Body of pancreas (tissue), 4 donors: ENCODE results near the gene HEXIM2.

Source experiments
- CTCF ChIP-seq, 7 experiments: fragments of 450-650 bp in 4 of 7; fragments of 200-600 bp in 3 of 7; sonication (generic) in 3 of 7; IDR thresholded peaks; one replicate each; pipeline ENCODE4 v1.5.1; 2016 to 2019; ENCODE audit warnings: antibody characterized with exemption in 7 of 7
- POLR2A ChIP-seq, 3 donors: fragments of 450-650 bp; IDR thresholded peaks; one replicate each; pipeline ENCODE4 v1.6.1; 2016; ENCODE audit warnings: antibody characterized with exemption in 3 of 3, mild to moderate bottlenecking in 2 of 3

- TF ChIP-seq CTCF (IDR thresholded peaks at IDR 0.05) (no peak), POLR2A (IDR thresholded peaks at IDR 0.05) (peak; percentile 90 to 97 (median 96))
Observed at GRCh38 chr17:45161288-45162024, at the start of gene HEXIM2.
